Large intestine (tissue), 3 donors: ENCODE results near the gene TET3. TPM values are rescaled to one million over a fixed set of nuclear protein-coding genes. Genes with fewer than 3 reads are reported as not detected.

Source experiments
- DNase-seq, 2 donors: peaks; one replicate each; pipeline versions ENCODE4 v3.0.0 to v3.0.0-alpha.2; 2013
- H3K27ac ChIP-seq: one replicate; pipeline ENCODE4 v1.5.1; 2013; ENCODE audit warnings: low read length
- H3K27me3 ChIP-seq: 2 replicates; pipeline ENCODE4 v1.6.1; 2013; ENCODE audit warnings: low read length; ENCODE audit not compliant: control insufficient read depth, insufficient read depth
- H3K36me3 ChIP-seq: 2 replicates; pipeline ENCODE4 v1.6.1; 2013; ENCODE audit warnings: low read length; ENCODE audit not compliant: control insufficient read depth, insufficient read depth
- H3K4me1 ChIP-seq: one replicate; pipeline ENCODE4 v1.6.1; 2013; ENCODE audit warnings: low read length; ENCODE audit not compliant: control insufficient read depth, insufficient read depth
- H3K4me3 ChIP-seq: one replicate; pipeline ENCODE4 v1.5.1; 2013; ENCODE audit warnings: low read length
- H3K9me3 ChIP-seq: one replicate; pipeline ENCODE4 v1.6.1; 2013; ENCODE audit warnings: mild to moderate bottlenecking, low read depth, low read length, moderate library complexity; ENCODE audit not compliant: control insufficient read depth
- WGBS: methylation state at CpG from one replicate; pipeline ENCODE4 v1.1.5; 2013; ENCODE audit warnings: low lambda C conversion rate; ENCODE audit not compliant: insufficient coverage; 5-methylcytosine and 5-hydroxymethylcytosine counted together
- polyA plus RNA-seq: library from polyadenylated mRNA; unstranded; fragments of 120-200 nt; gene quantifications from one replicate; pipeline ENCODE4 v1.2.1, GENCODE V29; 2013

The TET3 gene
- polyA plus RNA-seq, 1 donor, result 18.1 TPM

GRCh38 chr2:73987109-73987947, 2.6 kb downstream of the TET3 start:
- Histone ChIP-seq H3K27ac (peak overlapping the region; percentile 32), H3K27me3 (no peaks in the 10 kb centered on the region), H3K9me3 (peaks cover 3% of the 10 kb centered on the region), H3K4me3 (peak overlapping the region; percentile 37), H3K4me1 (peaks cover 43% of the 10 kb centered on the region), H3K36me3 (peaks cover 21% of the 10 kb centered on the region)
- no CpG with 5 or more reads among the region's 24 CpGs for WGBS
- peak; percentile 54 to 66 for DNase-seq

- H3K4me3 ChIP-seq, result peak overlapping the region; percentile 37
- H3K9me3 ChIP-seq, result peaks cover 3% of the 10 kb centered on the region
- H3K27ac ChIP-seq, result peak overlapping the region; percentile 32
- H3K4me1 ChIP-seq, result peaks cover 35% of the 10 kb centered on the region
- no peaks in the 10 kb centered on the region for H3K27me3 ChIP-seq
- WGBS, result no CpG with 5 or more reads among the region's 10 CpGs
- DNase-seq, result no peak
- H3K36me3 ChIP-seq, result peaks cover 23% of the 10 kb centered on the region
These were observed 3.4 kb downstream of the TET3 start for GRCh38 chr2:73987948-73988700.

GRCh38 chr2:73989972-73990371, 5.3 kb downstream of the TET3 start:
- Histone ChIP-seq H3K36me3 (peaks cover 25% of the 10 kb centered on the region), H3K4me1 (peaks cover 32% of the 10 kb centered on the region), H3K27ac (no peak overlapping the region), H3K27me3 (no peaks in the 10 kb centered on the region), H3K9me3 (peaks cover 3% of the 10 kb centered on the region), H3K4me3 (no peak overlapping the region)
- no peak for DNase-seq
- no CpG with 5 or more reads among the region's 2 CpGs for WGBS

- Histone ChIP-seq H3K4me3 (no peak overlapping the region), H3K4me1 (peaks cover 31% of the 10 kb centered on the region), H3K27ac (no peak overlapping the region), H3K9me3 (peaks cover 3% of the 10 kb centered on the region), H3K36me3 (peaks cover 28% of the 10 kb centered on the region), H3K27me3 (no peaks in the 10 kb centered on the region)
- no peak for DNase-seq
- WGBS, result no CpG with 5 or more reads among the region's 1 CpG
These were observed 5.8 kb downstream of the TET3 start for GRCh38 chr2:73990531-73990930.

GRCh38 chr2:73992036-73992435, 7.3 kb downstream of the TET3 start:
- no CpG with 5 or more reads among the region's 4 CpGs for WGBS
- DNase-seq, result no peak
- Histone ChIP-seq H3K27ac (no peak overlapping the region), H3K9me3 (peaks cover 3% of the 10 kb centered on the region), H3K27me3 (no peaks in the 10 kb centered on the region), H3K4me3 (no peak overlapping the region), H3K4me1 (peaks cover 17% of the 10 kb centered on the region), H3K36me3 (peaks cover 31% of the 10 kb centered on the region)

GRCh38 chr2:73993376-73993775, 8.7 kb downstream of the TET3 start:
- DNase-seq, result no peak
- peaks cover 39% of the 10 kb centered on the region for H3K36me3 ChIP-seq
- WGBS, result no CpG with 5 or more reads among the region's 3 CpGs
- H3K4me1 ChIP-seq, result peaks cover 9% of the 10 kb centered on the region
- no peak overlapping the region for H3K27ac ChIP-seq
- H3K27me3 ChIP-seq, result no peaks in the 10 kb centered on the region
- peaks cover 3% of the 10 kb centered on the region for H3K9me3 ChIP-seq
- H3K4me3 ChIP-seq, result no peak overlapping the region

GRCh38 chr2:73993778-73994177, 9.1 kb downstream of the TET3 start:
- Histone ChIP-seq H3K9me3 (peaks cover 3% of the 10 kb centered on the region), H3K4me3 (no peak overlapping the region), H3K27me3 (no peaks in the 10 kb centered on the region), H3K36me3 (peaks cover 41% of the 10 kb centered on the region), H3K4me1 (peaks cover 8% of the 10 kb centered on the region), H3K27ac (no peak overlapping the region)
- no CpG with 5 or more reads among the region's 4 CpGs for WGBS
- DNase-seq, result no peak

- peaks cover 9% of the 10 kb centered on the region for H3K4me1 ChIP-seq
- H3K36me3 ChIP-seq, result peaks cover 37% of the 10 kb centered on the region
- WGBS, result no CpG with 5 or more reads among the region's 8 CpGs
These were observed 9.6 kb downstream of the TET3 start for GRCh38 chr2:73994178-73994831.

GRCh38 chr2:73995810-73996209, 11.1 kb downstream of the TET3 start:
- Histone ChIP-seq H3K4me1 (peaks cover 21% of the 10 kb centered on the region), H3K27me3 (no peaks in the 10 kb centered on the region), H3K36me3 (peaks cover 28% of the 10 kb centered on the region), H3K9me3 (peaks cover 3% of the 10 kb centered on the region), H3K27ac (no peak overlapping the region), H3K4me3 (no peak overlapping the region)
- WGBS, result no CpG with 5 or more reads among the region's 5 CpGs
- no peak for DNase-seq

More at GRCh38 chr2:73994178-73994831, 9.6 kb downstream of the TET3 start:
- peaks cover 3% of the 10 kb centered on the region for H3K9me3 ChIP-seq
- DNase-seq, result no peak
- H3K4me3 ChIP-seq, result no peak overlapping the region
- no peak overlapping the region for H3K27ac ChIP-seq
- H3K27me3 ChIP-seq, result no peaks in the 10 kb centered on the region

GRCh38 chr2:73997813-73998212, 13.1 kb downstream of the TET3 start:
- DNase-seq, result no peak
- no CpG with 5 or more reads among the region's 6 CpGs for WGBS
- no peak overlapping the region for H3K27ac ChIP-seq
- no peaks in the 10 kb centered on the region for H3K27me3 ChIP-seq
- peaks cover 25% of the 10 kb centered on the region for H3K36me3 ChIP-seq
- H3K4me3 ChIP-seq, result no peak overlapping the region
- H3K4me1 ChIP-seq, result peaks cover 35% of the 10 kb centered on the region
- no peaks in the 10 kb centered on the region for H3K9me3 ChIP-seq
